GM21717 (cell line): ENCODE data around the gene ACMSD.
"Not testable (repeated sequence)": the region's sequence is repeated elsewhere in the genome, so short reads cannot be mapped to it uniquely, and the experiment has no call there.

ENCODE experiments used
- ATAC-seq: cut with Tn5 transposase; IDR thresholded peaks from one replicate; pipeline ENCODE4 v1.9.1; 2021; ENCODE audit warnings: mild to moderate bottlenecking, moderate library complexity; ENCODE audit not compliant: unreplicated experiment

ACMSD gene

GRCh38 chr2:134846213-134846612 lies 7.8 kb downstream of the ACMSD start:
- no peak for ATAC-seq

GRCh38 chr2:134847582-134847981 lies 9.2 kb downstream of the ACMSD start:
- ATAC-seq, result not testable (repeated sequence)

GRCh38 chr2:134852518-134852917 lies 14.1 kb downstream of the ACMSD start:
- no peak for ATAC-seq

- ATAC-seq, result no peak
These were observed 17.3 kb downstream of the ACMSD start for GRCh38 chr2:134855709-134856108.

GRCh38 chr2:134858245-134858644 lies 19.8 kb downstream of the ACMSD start:
- no peak for ATAC-seq

- no peak for ATAC-seq
These were observed 22.8 kb downstream of the ACMSD start for GRCh38 chr2:134861173-134861572.

GRCh38 chr2:134862069-134862468 lies 23.7 kb downstream of the ACMSD start:
- ATAC-seq, result no peak

GRCh38 chr2:134862674-134863073 lies 24.3 kb downstream of the ACMSD start:
- no peak for ATAC-seq

GRCh38 chr2:134863446-134863845 lies 25.0 kb downstream of the ACMSD start:
- ATAC-seq, result no peak

- no peak for ATAC-seq
These were observed 26.8 kb downstream of the ACMSD start for GRCh38 chr2:134865067-134865787.

GRCh38 chr2:134866498-134867099 lies 28.2 kb downstream of the ACMSD start:
- no peak for ATAC-seq

- ATAC-seq, result no peak
These were observed 31.7 kb downstream of the ACMSD start for GRCh38 chr2:134869946-134870736.

GRCh38 chr2:134873152-134873551 lies 34.7 kb downstream of the ACMSD start:
- no peak for ATAC-seq

- no peak for ATAC-seq
These were observed 36.9 kb downstream of the ACMSD start for GRCh38 chr2:134875309-134875708.

GRCh38 chr2:134882773-134883172 lies 44.4 kb downstream of the ACMSD start:
- ATAC-seq, result no peak

- ATAC-seq, result no peak
These were observed 45.3 kb downstream of the ACMSD start for GRCh38 chr2:134883552-134884293.

GRCh38 chr2:134884435-134884834 lies 46.0 kb downstream of the ACMSD start:
- ATAC-seq, result no peak

GRCh38 chr2:134892282-134893035 lies 54.0 kb downstream of the ACMSD start:
- no peak for ATAC-seq

GRCh38 chr2:134897932-134898331 lies 59.5 kb downstream of the ACMSD start:
- ATAC-seq, result no peak

- ATAC-seq, result no peak
These were observed 60.8 kb downstream of the ACMSD start for GRCh38 chr2:134899204-134899603.
